HG02840 (cell line): ENCODE data around the gene ORMDL2.
"Not testable (repeated sequence)": the region's sequence is repeated elsewhere in the genome, so short reads cannot be mapped to it uniquely, and the experiment has no call there.

Experiments used
- ATAC-seq: cut with Tn5 transposase; IDR thresholded peaks from one replicate; pipeline ENCODE4 v1.9.1; 2021; ENCODE audit warnings: mild to moderate bottlenecking, moderate library complexity, moderate number of reproducible peaks; ENCODE audit not compliant: unreplicated experiment, low FRiP score

ORMDL2 gene

DNA sequence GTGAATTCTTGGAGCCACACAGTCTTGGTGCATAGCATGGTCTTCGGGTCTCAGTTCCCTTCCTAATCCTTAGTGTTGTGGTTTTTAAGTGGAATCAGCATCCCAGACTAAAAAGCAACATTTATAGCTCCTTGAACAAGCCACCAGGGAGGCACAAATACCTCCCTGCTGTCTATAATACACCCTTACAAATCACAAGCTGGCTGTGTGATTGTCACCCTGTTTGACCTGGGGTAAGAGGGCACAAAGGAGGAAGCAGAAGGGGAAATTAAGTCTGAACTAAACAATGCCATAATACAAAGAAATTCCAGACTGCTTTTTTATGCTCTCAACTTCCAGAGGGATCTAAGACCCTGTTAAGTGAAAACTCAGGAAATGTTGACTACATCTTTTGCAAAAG is 32.6 kb downstream of the ORMDL2 start:
- no peak for ATAC-seq

DNA sequence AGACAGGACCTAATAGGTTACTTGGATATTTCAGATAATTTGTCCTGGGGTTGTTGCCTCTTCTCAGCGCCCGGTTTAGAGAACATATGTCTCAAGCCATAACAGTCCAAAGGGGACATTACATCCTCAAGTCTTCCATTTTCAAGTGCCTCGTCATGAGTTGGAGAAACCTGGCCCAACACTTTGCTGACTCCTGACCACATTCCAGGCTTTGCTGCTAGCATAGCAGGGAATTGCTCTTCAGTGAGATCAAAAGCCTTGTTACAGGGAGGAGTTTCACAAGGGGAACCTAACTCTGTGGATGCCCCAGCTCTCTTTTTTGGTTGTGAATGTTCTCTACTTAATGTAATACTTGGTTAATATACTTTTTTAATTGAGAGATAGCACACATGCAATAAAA is 33.1 kb downstream of the ORMDL2 start:
- no peak for ATAC-seq

DNA sequence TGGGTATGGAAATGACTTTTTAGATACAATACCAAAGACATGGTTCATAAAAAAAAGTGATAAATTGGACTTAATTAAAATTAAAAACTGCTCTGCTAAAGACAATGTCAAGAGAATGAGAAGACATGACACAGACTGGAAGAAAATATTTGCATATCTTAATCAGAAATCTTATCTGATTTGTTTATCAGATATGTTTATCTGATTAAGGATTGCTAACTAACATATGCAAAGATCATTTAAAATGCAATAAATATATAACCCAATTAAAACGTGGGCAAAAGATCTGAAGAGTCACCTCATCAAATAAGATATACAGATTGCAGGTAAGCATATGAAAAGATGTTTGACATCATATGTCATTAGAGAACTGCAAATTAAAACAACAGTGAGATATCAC is 34.9 kb downstream of the ORMDL2 start:
- ATAC-seq, result no peak

DNA sequence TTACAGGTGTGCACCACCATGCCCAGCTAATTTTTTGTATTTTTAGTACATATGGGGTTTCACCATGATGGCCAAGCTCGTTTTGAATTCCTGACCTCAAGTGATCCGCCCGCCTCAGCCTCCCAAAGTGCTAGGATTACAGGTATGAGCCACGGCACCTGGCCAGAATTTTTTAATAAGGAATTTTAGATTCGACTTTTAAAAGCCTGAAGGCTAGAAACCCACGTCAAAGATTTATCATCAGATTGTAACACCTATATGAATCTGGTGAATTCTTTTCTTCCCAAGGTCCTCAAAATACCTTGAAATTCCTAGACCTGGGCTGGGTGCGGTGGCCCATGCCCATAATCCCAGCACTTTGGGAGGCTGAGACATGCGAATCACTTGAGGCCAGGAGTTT is 43.6 kb downstream of the ORMDL2 start:
- ATAC-seq, result no peak

DNA sequence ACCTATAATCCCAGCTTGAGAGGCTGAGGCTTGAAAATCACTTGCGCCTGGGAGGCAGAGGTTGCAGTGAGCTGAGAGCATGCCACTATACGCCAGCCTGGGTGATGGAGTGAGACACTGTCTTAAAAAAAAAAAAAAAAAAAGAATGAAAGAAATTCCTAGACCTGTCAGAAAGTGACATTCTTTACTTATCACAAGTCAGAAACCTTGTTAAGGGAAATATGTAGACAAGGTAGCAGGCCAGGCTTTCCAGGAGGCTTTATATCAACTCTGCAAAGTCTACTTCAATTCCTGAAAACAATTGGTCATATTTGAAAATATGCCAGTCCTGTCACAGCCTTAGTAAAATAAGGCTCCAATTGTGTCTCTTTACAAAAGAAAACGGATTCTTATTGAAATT is 44.0 kb downstream of the ORMDL2 start:
- ATAC-seq, result no peak

DNA sequence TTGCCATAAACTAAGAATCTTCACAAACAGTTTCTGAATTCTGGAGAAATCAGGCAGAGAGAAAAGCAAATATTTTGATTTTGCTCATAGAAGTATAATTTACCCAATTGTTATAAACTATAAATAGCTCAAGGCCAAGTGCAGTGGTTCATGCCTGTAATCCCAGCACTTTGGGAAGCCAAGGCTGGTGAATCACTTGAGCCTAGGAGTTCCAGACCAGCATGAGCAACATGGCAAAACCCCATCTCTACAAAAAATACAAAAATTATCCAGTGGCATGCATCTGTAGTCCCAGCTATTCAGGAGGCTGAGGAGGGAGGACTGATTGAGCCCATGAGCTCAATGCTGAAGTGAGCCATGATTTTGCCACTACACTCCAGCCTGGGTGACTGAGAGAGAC is 44.4 kb downstream of the ORMDL2 start:
- ATAC-seq, result no peak

DNA sequence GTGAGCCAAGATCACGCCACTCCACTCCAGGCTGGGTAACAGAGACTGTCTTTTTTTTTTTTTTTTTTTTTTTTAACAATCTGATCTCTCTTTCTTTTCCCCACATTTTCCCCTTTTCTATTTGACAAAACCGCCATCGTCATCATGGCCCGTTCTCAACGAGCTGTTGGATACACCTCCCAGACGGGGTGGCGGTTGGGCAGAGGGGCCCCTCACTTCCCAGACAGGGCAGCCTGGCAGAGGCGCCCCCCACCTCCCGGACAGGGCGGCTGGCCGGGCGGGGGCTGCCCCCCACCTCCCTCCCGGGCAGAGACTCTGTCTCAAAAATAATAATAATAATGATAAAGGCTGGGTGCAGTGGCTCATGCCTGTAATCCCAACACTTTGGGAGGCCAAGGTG is 45.1 kb downstream of the ORMDL2 start:
- ATAC-seq, result not testable (repeated sequence)

DNA sequence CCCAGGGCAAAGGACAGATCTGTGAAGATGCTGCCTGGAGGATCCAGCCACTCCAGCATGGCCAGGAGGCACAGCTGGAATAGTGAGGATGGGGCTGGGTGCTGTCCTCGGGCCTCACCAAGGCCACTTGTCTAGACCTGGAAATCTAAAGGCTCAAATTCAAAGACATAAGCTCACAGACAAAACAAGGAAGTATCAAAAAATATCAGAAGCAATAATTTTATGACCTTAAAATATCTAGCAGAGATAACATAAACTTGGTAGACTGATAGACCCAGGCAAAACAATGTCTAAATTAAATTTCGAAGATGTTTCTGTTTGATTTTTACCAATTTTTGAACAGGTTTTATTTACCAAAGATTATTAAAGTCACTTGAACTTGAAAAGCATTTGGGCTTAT is 47.5 kb downstream of the ORMDL2 start:
- no peak for ATAC-seq

DNA sequence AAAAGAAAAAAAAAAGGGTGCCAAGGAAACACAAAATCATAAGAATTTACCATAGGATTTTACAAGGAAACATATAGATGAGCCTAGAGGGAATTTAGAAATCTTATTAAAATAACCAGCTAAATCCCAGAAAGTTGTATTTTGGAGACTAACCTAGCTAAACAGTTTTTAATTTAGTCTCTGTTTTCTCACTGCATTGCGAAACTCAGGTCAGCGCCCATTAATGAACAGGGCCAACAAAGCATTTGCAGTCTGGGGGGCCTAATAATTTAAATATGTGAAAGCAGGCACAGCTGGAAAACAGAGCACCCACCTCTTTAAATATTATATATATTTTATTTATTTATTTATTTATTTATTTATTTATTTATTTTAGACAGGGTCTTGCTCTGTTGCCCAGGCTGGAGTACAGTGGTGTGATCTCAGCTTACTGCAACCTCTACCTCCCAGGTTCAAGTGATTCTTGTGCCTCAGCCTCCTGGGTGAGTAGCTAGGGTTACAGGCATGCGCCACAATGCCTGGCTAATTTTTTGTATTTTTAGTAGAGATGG is 48.7 kb downstream of the ORMDL2 start:
- ATAC-seq, result not testable (repeated sequence)
